H9 (cell line): Measurements from ENCODE around the gene STARD3NL. TPM values are rescaled to one million over a fixed set of nuclear protein-coding genes. Genes with fewer than 3 reads are reported as not detected.

Source experiments
- DNase-seq: peaks from one replicate; pipeline ENCODE4 v3.0.0-alpha.2; 2017
- H2AFZ ChIP-seq: one replicate; pipeline ENCODE4 v1.6.1; 2013; ENCODE audit warnings: mild to moderate bottlenecking, low read length, control low read depth, moderate library complexity
- H2AK5ac ChIP-seq: 2 replicates; pipeline ENCODE4 v1.6.1; 2013; ENCODE audit warnings: low read length, control low read depth, mixed read lengths; ENCODE audit not compliant: insufficient read length
- H2BK120ac ChIP-seq: one replicate; pipeline ENCODE4 v1.6.1; 2013; ENCODE audit warnings: low read depth, mild to moderate bottlenecking, low read length, control low read depth, inconsistent platforms; ENCODE audit not compliant: poor library complexity, severe bottlenecking
- H2BK12ac ChIP-seq: 2 replicates; pipeline ENCODE4 v1.6.1; 2013; ENCODE audit warnings: low read length, control low read depth, mixed read lengths, low read depth; ENCODE audit not compliant: insufficient read length
- H2BK15ac ChIP-seq: 2 replicates; pipeline ENCODE4 v1.6.1; 2013; ENCODE audit warnings: low read depth, low read length, control low read depth
- H2BK20ac ChIP-seq: one replicate; pipeline ENCODE4 v1.6.1; 2013; ENCODE audit warnings: low read depth, mild to moderate bottlenecking, low read length, control low read depth, inconsistent platforms; ENCODE audit not compliant: poor library complexity, severe bottlenecking
- H2BK5ac ChIP-seq: 2 replicates; pipeline ENCODE4 v1.6.1; 2013; ENCODE audit warnings: low read length, control low read depth, mixed read lengths; ENCODE audit not compliant: insufficient read length
- H3K14ac ChIP-seq: 2 replicates; pipeline ENCODE4 v1.6.1; 2013; ENCODE audit warnings: low read length, control low read depth; ENCODE audit not compliant: insufficient read depth
- H3K18ac ChIP-seq: 2 replicates; pipeline ENCODE4 v1.6.1; 2013; ENCODE audit warnings: low read depth, mild to moderate bottlenecking, mixed read lengths, low read length, control low read depth; ENCODE audit not compliant: insufficient read length
- H3K23ac ChIP-seq: 2 replicates; pipeline ENCODE4 v1.6.1; 2013; ENCODE audit warnings: low read length, control low read depth, mixed read lengths, low read depth; ENCODE audit not compliant: insufficient read length
- H3K23me2 ChIP-seq: 2 replicates; pipeline ENCODE4 v1.6.1; 2013; ENCODE audit warnings: low read depth, mild to moderate bottlenecking, mixed read lengths, low read length, control low read depth; ENCODE audit not compliant: insufficient read length, poor library complexity, severe bottlenecking
- H3K27ac ChIP-seq: 2 replicates; pipeline ENCODE4 v1.5.1; 2013; ENCODE audit warnings: low read length, control low read depth, mixed read lengths, low read depth; ENCODE audit not compliant: insufficient read length
- H3K27me3 ChIP-seq: 2 replicates; pipeline ENCODE4 v1.6.1; 2013; ENCODE audit warnings: low read length, control low read depth, inconsistent platforms; ENCODE audit not compliant: insufficient read depth
- H3K4ac ChIP-seq: 2 replicates; pipeline ENCODE4 v1.6.1; 2013; ENCODE audit warnings: low read depth, mild to moderate bottlenecking, control low read depth, inconsistent platforms, low read length, moderate library complexity
- H3K4me1 ChIP-seq: 2 replicates; pipeline ENCODE4 v1.6.1; 2013; ENCODE audit warnings: low read length, control low read depth, inconsistent platforms; ENCODE audit not compliant: insufficient read depth
- H3K4me2 ChIP-seq: 2 replicates; pipeline ENCODE4 v1.6.1; 2013; ENCODE audit warnings: low read length, control low read depth, mixed read lengths; ENCODE audit not compliant: insufficient read length, insufficient read depth
- H3K56ac ChIP-seq: 2 replicates; pipeline ENCODE4 v1.6.1; 2013; ENCODE audit warnings: low read depth, mild to moderate bottlenecking, mixed read lengths, low read length, control low read depth; ENCODE audit not compliant: insufficient read length
- H3K79me1 ChIP-seq: 2 replicates; pipeline ENCODE4 v1.6.1; 2013; ENCODE audit warnings: low read depth, mild to moderate bottlenecking, moderate library complexity, low read length, control low read depth, inconsistent platforms; ENCODE audit not compliant: insufficient read depth, poor library complexity, severe bottlenecking
- H3K79me2 ChIP-seq: 2 replicates; pipeline ENCODE4 v1.6.1; 2013; ENCODE audit warnings: low read length, control low read depth, inconsistent platforms; ENCODE audit not compliant: insufficient read depth
- H3K9ac ChIP-seq: 2 replicates; pipeline ENCODE4 v1.6.1; 2013; ENCODE audit warnings: low read length, control low read depth, mixed read lengths; ENCODE audit not compliant: insufficient read length; ENCODE audit errors: extremely low read depth
- H3K9me3 ChIP-seq: one replicate; pipeline ENCODE4 v1.6.1; 2013; ENCODE audit warnings: low read depth, low read length, inconsistent platforms; ENCODE audit not compliant: control insufficient read depth
- H3T11ph ChIP-seq: one replicate; pipeline ENCODE4 v1.6.1; 2013; ENCODE audit warnings: mild to moderate bottlenecking, low read length, control low read depth, inconsistent platforms
- H4K20me1 ChIP-seq: one replicate; pipeline ENCODE4 v1.6.1; 2013; ENCODE audit not compliant: control insufficient read depth, insufficient read length, insufficient read depth
- H4K5ac ChIP-seq: 2 replicates; pipeline ENCODE4 v1.6.1; 2013; ENCODE audit warnings: low read depth, mild to moderate bottlenecking, mixed read lengths, low read length, control low read depth; ENCODE audit not compliant: insufficient read length
- H4K8ac ChIP-seq: replicated peaks from 2 replicates; pipeline ENCODE4 v1.6.1; 2013; ENCODE audit warnings: low read length, control low read depth, mixed read lengths, low read depth; ENCODE audit not compliant: insufficient read length
- H4K91ac ChIP-seq: 2 replicates; pipeline ENCODE4 v1.6.1; 2013; ENCODE audit warnings: low read depth, mild to moderate bottlenecking, moderate library complexity, mixed read lengths, low read length, control low read depth; ENCODE audit not compliant: insufficient read length
- H3K27ac Mint-ChIP-seq, 3 experiments: 2 replicates in 2 of 3; 3 replicates in 1 of 3; pipeline ENCODE4 v1.8.0; 2020 to 2021; ENCODE audit warnings: mixed read lengths in 3 of 3, mild to moderate bottlenecking in 1 of 3, moderate library complexity in 1 of 3
- H3K27me3 Mint-ChIP-seq: 2 replicates; pipeline ENCODE4 v1.8.0; 2021; ENCODE audit warnings: low read depth, mild to moderate bottlenecking, moderate library complexity, mixed read lengths
- H3K36me3 Mint-ChIP-seq, 3 experiments: 2 replicates in 2 of 3; 3 replicates in 1 of 3; pipeline ENCODE4 v1.8.0; 2020 to 2021; ENCODE audit warnings: low read depth in 3 of 3, mixed read lengths in 3 of 3; ENCODE audit not compliant: insufficient read depth in 1 of 3
- H3K4me1 Mint-ChIP-seq, 2 experiments: 2 replicates each; pipeline ENCODE4 v1.8.0; 2020; ENCODE audit warnings: mixed read lengths in 2 of 2
- H3K4me3 Mint-ChIP-seq, 2 experiments: 2 replicates in 1 of 2; 3 replicates in 1 of 2; pipeline ENCODE4 v1.8.0; 2020 to 2021; ENCODE audit warnings: mild to moderate bottlenecking in 2 of 2, mixed read lengths in 2 of 2, moderate library complexity in 1 of 2
- H3K9me3 Mint-ChIP-seq, 2 experiments: 2 replicates in 1 of 2; 3 replicates in 1 of 2; pipeline ENCODE4 v1.8.0; 2020; ENCODE audit warnings: mild to moderate bottlenecking in 2 of 2, mixed read lengths in 2 of 2, moderate library complexity in 1 of 2
- WGBS: extraction: QIAGEN DNeasy Blood & Tissue Kit; methylation state at CpG from one replicate; pipeline ENCODE4 v1.1.7; 2013; ENCODE audit warnings: missing lambda C conversion rate, low lambda C conversion rate, mixed read lengths; ENCODE audit not compliant: insufficient read length; ENCODE audit errors: extremely low coverage; 5-methylcytosine and 5-hydroxymethylcytosine counted together
- total RNA-seq: library from RNA; stranded (reverse); gene quantifications from 2 replicates; pipeline ENCODE4 v1.2.1, GENCODE V29; 2021
- TF ChIP-seq, protein P1 (sequence below): fragments of 200-600 bp; sonication (generic); conservative IDR thresholded peaks from 3 replicates; pipeline ENCODE4 v1.8.0; 2021; ENCODE audit warnings: antibody characterized with exemption, mild to moderate bottlenecking

STARD3NL gene
- total RNA-seq, 1 experiment from 2014 or later: 36.5 TPM

DNA sequence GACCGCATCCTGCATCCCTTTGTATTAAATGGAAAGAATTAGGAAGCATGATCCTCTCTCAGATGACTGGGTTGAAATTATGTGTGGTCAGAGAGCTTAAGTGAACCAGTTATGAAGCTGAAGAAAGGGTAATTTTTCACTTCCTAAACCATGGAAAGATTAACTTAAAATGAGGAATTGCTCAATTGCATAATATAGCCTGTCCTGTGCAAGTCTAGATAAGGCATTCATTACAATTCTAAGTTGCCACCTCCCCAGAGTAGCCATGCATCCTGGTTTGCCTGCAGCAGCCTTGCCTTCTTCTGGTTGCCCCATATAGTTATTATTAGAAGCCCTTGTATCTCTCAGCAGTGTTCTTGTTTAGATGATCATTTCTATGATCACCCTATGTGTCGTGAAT lies 45.3 kb downstream of the STARD3NL start:
- H3K27ac ChIP-seq: no peak overlapping the region
- no peak overlapping the region for H3K56ac ChIP-seq
- H4K5ac ChIP-seq: no peak overlapping the region
- Mint-ChIP-seq H3K27ac (no peak overlapping the region), H3K9me3 (no peaks in the 10 kb centered on the region), H3K4me3 (no peak overlapping the region), H3K4me1 (peaks cover 0 to 2% of the 10 kb centered on the region in 2 experiments; a peak in 1 of 4 replicates), H3K36me3 (peaks cover 9 to 37% (median 32%) of the 10 kb centered on the region in 3 experiments), H3K27me3 (no peaks in the 10 kb centered on the region)
- H3K79me2 ChIP-seq: no peaks in the 10 kb centered on the region
- no peak overlapping the region for H3K4me2 ChIP-seq
- H2BK20ac ChIP-seq: no peak overlapping the region
- H2AFZ ChIP-seq: no peak overlapping the region
- H4K8ac ChIP-seq: no peak overlapping the region
- no peak overlapping the region for H3T11ph ChIP-seq
- no peak overlapping the region for H3K23ac ChIP-seq
- H2AK5ac ChIP-seq: no peak overlapping the region
- TF ChIP-seq, protein P1, sequence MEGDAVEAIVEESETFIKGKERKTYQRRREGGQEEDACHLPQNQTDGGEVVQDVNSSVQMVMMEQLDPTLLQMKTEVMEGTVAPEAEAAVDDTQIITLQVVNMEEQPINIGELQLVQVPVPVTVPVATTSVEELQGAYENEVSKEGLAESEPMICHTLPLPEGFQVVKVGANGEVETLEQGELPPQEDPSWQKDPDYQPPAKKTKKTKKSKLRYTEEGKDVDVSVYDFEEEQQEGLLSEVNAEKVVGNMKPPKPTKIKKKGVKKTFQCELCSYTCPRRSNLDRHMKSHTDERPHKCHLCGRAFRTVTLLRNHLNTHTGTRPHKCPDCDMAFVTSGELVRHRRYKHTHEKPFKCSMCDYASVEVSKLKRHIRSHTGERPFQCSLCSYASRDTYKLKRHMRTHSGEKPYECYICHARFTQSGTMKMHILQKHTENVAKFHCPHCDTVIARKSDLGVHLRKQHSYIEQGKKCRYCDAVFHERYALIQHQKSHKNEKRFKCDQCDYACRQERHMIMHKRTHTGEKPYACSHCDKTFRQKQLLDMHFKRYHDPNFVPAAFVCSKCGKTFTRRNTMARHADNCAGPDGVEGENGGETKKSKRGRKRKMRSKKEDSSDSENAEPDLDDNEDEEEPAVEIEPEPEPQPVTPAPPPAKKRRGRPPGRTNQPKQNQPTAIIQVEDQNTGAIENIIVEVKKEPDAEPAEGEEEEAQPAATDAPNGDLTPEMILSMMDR: no peak
- H4K20me1 ChIP-seq: no peaks in the 10 kb centered on the region
- no peaks in the 10 kb centered on the region for H3K79me1 ChIP-seq
- no peak overlapping the region for H3K18ac ChIP-seq
- no peak overlapping the region for H2BK15ac ChIP-seq
- no peak overlapping the region for H2BK5ac ChIP-seq
- H3K9me3 ChIP-seq: no peaks in the 10 kb centered on the region
- no peak for DNase-seq
- no peak overlapping the region for H3K14ac ChIP-seq
- H3K4me1 ChIP-seq: no peaks in the 10 kb centered on the region
- H3K27me3 ChIP-seq: no peaks in the 10 kb centered on the region
- no peak overlapping the region for H2BK12ac ChIP-seq
- no peak overlapping the region for H4K91ac ChIP-seq
- no peak overlapping the region for H2BK120ac ChIP-seq
- WGBS: no CpG with 5 or more reads among the region's 2 CpGs
- H3K9ac ChIP-seq: no peak overlapping the region
- no peak overlapping the region for H3K4ac ChIP-seq
- no peaks in the 10 kb centered on the region for H3K23me2 ChIP-seq
